ENCODE results near the gene NPC1L1. TPM values are rescaled to one million over a fixed set of nuclear protein-coding genes. Genes with fewer than 3 reads are reported as not detected.

NPC1L1 gene
- total RNA-seq, 2 experiments from 2014 or later: not detected

GRCh38 chr7:44530990-44531389, 10.1 kb downstream of the NPC1L1 start:
- H3K4me1 Mint-ChIP-seq (ENCODE audit: low read depth): no peaks in the 10 kb centered on the region
- peaks cover under 1% of the 10 kb centered on the region for H3K36me3 Mint-ChIP-seq (ENCODE audit: low read depth)
- peaks cover 6% of the 10 kb centered on the region for H3K9me3 Mint-ChIP-seq
- H3K4me3 Mint-ChIP-seq: no peak overlapping the region
- no peak for DNase-seq
- CTCF ChIA-PET: no interaction called here
- no peaks in the 10 kb centered on the region for H3K27me3 Mint-ChIP-seq (ENCODE audit: low read depth)
- H3K27ac Mint-ChIP-seq: no peak overlapping the region
- intact Hi-C loops (cut with micrococcal nuclease): no loop called here

GRCh38 chr7:44524811-44525388, 16.2 kb downstream of the NPC1L1 start:
- intact Hi-C loops (cut with micrococcal nuclease): no loop called here
- Mint-ChIP-seq H3K4me3 (no peak overlapping the region), H3K4me1 (ENCODE audit: low read depth) (no peaks in the 10 kb centered on the region), H3K27ac (no peak overlapping the region), H3K36me3 (ENCODE audit: low read depth) (peaks cover 3% of the 10 kb centered on the region), H3K9me3 (peaks cover 17% of the 10 kb centered on the region), H3K27me3 (ENCODE audit: low read depth) (no peaks in the 10 kb centered on the region)
- CTCF ChIA-PET: interaction anchor here (0.6 to 0.7 kb wide), 2 partner anchors 226 to 957 kb away, joined by 3 to 4 read pairs; no protein-coding TSS in a partner anchor
- no peak for DNase-seq

- H3K4me1 Mint-ChIP-seq (ENCODE audit: low read depth): no peaks in the 10 kb centered on the region
- no peak for DNase-seq
- no peak overlapping the region for H3K4me3 Mint-ChIP-seq
- CTCF ChIA-PET: no interaction called here
- no peaks in the 10 kb centered on the region for H3K27me3 Mint-ChIP-seq (ENCODE audit: low read depth)
- H3K9me3 Mint-ChIP-seq: peaks cover 15% of the 10 kb centered on the region
- intact Hi-C loops (cut with micrococcal nuclease): no loop called here
- peaks cover 3% of the 10 kb centered on the region for H3K36me3 Mint-ChIP-seq (ENCODE audit: low read depth)
- H3K27ac Mint-ChIP-seq: no peak overlapping the region
These were observed 18.8 kb downstream of the NPC1L1 start for GRCh38 chr7:44522315-44522714.

GRCh38 chr7:44521347-44522095, 19.6 kb downstream of the NPC1L1 start:
- intact Hi-C loops (cut with micrococcal nuclease): no loop called here
- CTCF ChIA-PET: no interaction called here
- no peak for DNase-seq
- no peaks in the 10 kb centered on the region for H3K4me1 Mint-ChIP-seq (ENCODE audit: low read depth)
- peaks cover 3% of the 10 kb centered on the region for H3K36me3 Mint-ChIP-seq (ENCODE audit: low read depth)
- no peaks in the 10 kb centered on the region for H3K27me3 Mint-ChIP-seq (ENCODE audit: low read depth)
- peaks cover 12% of the 10 kb centered on the region for H3K9me3 Mint-ChIP-seq
- no peak overlapping the region for H3K27ac Mint-ChIP-seq
- no peak overlapping the region for H3K4me3 Mint-ChIP-seq

- Mint-ChIP-seq H3K27me3 (ENCODE audit: low read depth) (no peaks in the 10 kb centered on the region), H3K9me3 (peaks cover 10% of the 10 kb centered on the region), H3K36me3 (ENCODE audit: low read depth) (peaks cover 2% of the 10 kb centered on the region), H3K4me1 (ENCODE audit: low read depth) (no peaks in the 10 kb centered on the region), H3K27ac (no peak overlapping the region), H3K4me3 (no peak overlapping the region)
- DNase-seq: no peak
- CTCF ChIA-PET: interaction anchor here (0.6 kb wide), 1 partner anchor 386 kb away, joined by 3 read pairs; no protein-coding TSS in a partner anchor
- intact Hi-C loops (cut with micrococcal nuclease): no loop called here
These were observed 20.6 kb downstream of the NPC1L1 start for GRCh38 chr7:44520574-44520973.

GRCh38 chr7:44519546-44519945, 21.6 kb downstream of the NPC1L1 start:
- Mint-ChIP-seq H3K9me3 (peaks cover 5% of the 10 kb centered on the region), H3K27me3 (ENCODE audit: low read depth) (no peaks in the 10 kb centered on the region), H3K36me3 (ENCODE audit: low read depth) (no peaks in the 10 kb centered on the region), H3K4me1 (ENCODE audit: low read depth) (no peaks in the 10 kb centered on the region), H3K4me3 (no peak overlapping the region), H3K27ac (no peak overlapping the region)
- intact Hi-C loops (cut with micrococcal nuclease): no loop called here
- CTCF ChIA-PET: interaction anchor here (1.0 to 1.1 kb wide), 2 partner anchors 15 to 46 kb away, joined by 4 to 5 read pairs; no protein-coding TSS in a partner anchor
- DNase-seq: no peak

- no peak overlapping the region for H3K4me3 Mint-ChIP-seq
- no peaks in the 10 kb centered on the region for H3K27me3 Mint-ChIP-seq (ENCODE audit: low read depth)
- intact Hi-C loops (cut with micrococcal nuclease): no loop called here
- H3K27ac Mint-ChIP-seq: no peak overlapping the region
- no peaks in the 10 kb centered on the region for H3K36me3 Mint-ChIP-seq (ENCODE audit: low read depth)
- no peak for DNase-seq
- H3K9me3 Mint-ChIP-seq: peaks cover under 1% of the 10 kb centered on the region
- CTCF ChIA-PET: interaction anchor here (1.0 to 1.1 kb wide), 2 partner anchors 16 to 47 kb away, joined by 4 to 5 read pairs; no protein-coding TSS in a partner anchor
- no peaks in the 10 kb centered on the region for H3K4me1 Mint-ChIP-seq (ENCODE audit: low read depth)
These were observed 22.4 kb downstream of the NPC1L1 start for GRCh38 chr7:44518761-44519160.

GRCh38 chr7:44517175-44517574, 24.0 kb downstream of the NPC1L1 start:
- Mint-ChIP-seq H3K36me3 (ENCODE audit: low read depth) (no peaks in the 10 kb centered on the region), H3K27me3 (ENCODE audit: low read depth) (no peaks in the 10 kb centered on the region), H3K9me3 (no peaks in the 10 kb centered on the region), H3K4me3 (no peak overlapping the region), H3K27ac (no peak overlapping the region), H3K4me1 (ENCODE audit: low read depth) (no peaks in the 10 kb centered on the region)
- intact Hi-C loops (cut with micrococcal nuclease): no loop called here
- no peak for DNase-seq
- CTCF ChIA-PET: no interaction called here

GRCh38 chr7:44515590-44516268, 25.4 kb downstream of the NPC1L1 start:
- DNase-seq: no peak
- H3K27ac Mint-ChIP-seq: no peak overlapping the region
- no peaks in the 10 kb centered on the region for H3K36me3 Mint-ChIP-seq (ENCODE audit: low read depth)
- H3K27me3 Mint-ChIP-seq (ENCODE audit: low read depth): peaks cover 3% of the 10 kb centered on the region
- intact Hi-C loops (cut with micrococcal nuclease): no loop called here
- peaks cover 2% of the 10 kb centered on the region for H3K9me3 Mint-ChIP-seq
- H3K4me3 Mint-ChIP-seq: no peak overlapping the region
- CTCF ChIA-PET: interaction anchor here (2.0 kb wide), 1 partner anchor 18 kb away, joined by 9 read pairs; no protein-coding TSS in a partner anchor
- no peaks in the 10 kb centered on the region for H3K4me1 Mint-ChIP-seq (ENCODE audit: low read depth)

- Mint-ChIP-seq H3K9me3 (peaks cover 6% of the 10 kb centered on the region), H3K4me1 (ENCODE audit: low read depth) (peaks cover 14% of the 10 kb centered on the region), H3K27me3 (ENCODE audit: low read depth) (peaks cover 3% of the 10 kb centered on the region), H3K27ac (no peak overlapping the region), H3K4me3 (no peak overlapping the region), H3K36me3 (ENCODE audit: low read depth) (no peaks in the 10 kb centered on the region)
- CTCF ChIA-PET: no interaction called here
- DNase-seq: no peak
- intact Hi-C loops (cut with micrococcal nuclease): no loop called here
These were observed 28.4 kb downstream of the NPC1L1 start for GRCh38 chr7:44512736-44513135.

GRCh38 chr7:44511863-44512468, 29.2 kb downstream of the NPC1L1 start:
- CTCF ChIA-PET: no interaction called here
- no peak for DNase-seq
- no peak overlapping the region for H3K4me3 Mint-ChIP-seq
- no peak overlapping the region for H3K27ac Mint-ChIP-seq
- peaks cover 1% of the 10 kb centered on the region for H3K36me3 Mint-ChIP-seq (ENCODE audit: low read depth)
- H3K9me3 Mint-ChIP-seq: peaks cover 7% of the 10 kb centered on the region
- peaks cover 5% of the 10 kb centered on the region for H3K27me3 Mint-ChIP-seq (ENCODE audit: low read depth)
- intact Hi-C loops (cut with micrococcal nuclease): no loop called here
- H3K4me1 Mint-ChIP-seq (ENCODE audit: low read depth): peaks cover 14% of the 10 kb centered on the region

GRCh38 chr7:44511236-44511635, 29.9 kb downstream of the NPC1L1 start:
- Mint-ChIP-seq H3K9me3 (peaks cover 12% of the 10 kb centered on the region), H3K4me1 (ENCODE audit: low read depth) (peaks cover 14% of the 10 kb centered on the region), H3K36me3 (ENCODE audit: low read depth) (peaks cover 2% of the 10 kb centered on the region), H3K27me3 (ENCODE audit: low read depth) (peaks cover 5% of the 10 kb centered on the region), H3K27ac (no peak overlapping the region), H3K4me3 (no peak overlapping the region)
- intact Hi-C loops (cut with micrococcal nuclease): no loop called here
- DNase-seq: no peak
- CTCF ChIA-PET: no interaction called here

Measured in activated naive CD4-positive, alpha-beta T cell treated with anti-CD3 and anti-CD28 coated beads for 36 hours (primary cell).